Esophagus (tissue), 2 donors: ENCODE results near the gene SLC9A2. TPM values are rescaled to one million over a fixed set of nuclear protein-coding genes. Genes with fewer than 3 reads are reported as not detected.

Experiments
- H3K27ac ChIP-seq, 2 donors: one replicate each; pipeline ENCODE4 v1.5.1; 2013; ENCODE audit warnings: low read depth in 2 of 2, mild to moderate bottlenecking in 2 of 2, inconsistent platforms in 1 of 2, low read length in 1 of 2, moderate library complexity in 1 of 2
- H3K27me3 ChIP-seq, 2 donors: one replicate each; pipeline ENCODE4 v1.6.1; 2013; ENCODE audit warnings: low read length in 2 of 2, control low read depth in 1 of 2, mild to moderate bottlenecking in 1 of 2; ENCODE audit not compliant: insufficient read depth in 2 of 2, control insufficient read depth in 1 of 2
- H3K36me3 ChIP-seq, 2 donors: one replicate each; pipeline ENCODE4 v1.6.1; 2013; ENCODE audit warnings: low read length in 1 of 2; ENCODE audit not compliant: control insufficient read depth in 2 of 2, insufficient read depth in 2 of 2
- H3K4me1 ChIP-seq, 2 donors: one replicate each; pipeline ENCODE4 v1.6.1; 2013; ENCODE audit warnings: low read length in 1 of 2; ENCODE audit not compliant: control insufficient read depth in 2 of 2, insufficient read depth in 2 of 2
- H3K4me3 ChIP-seq, 2 donors: one replicate each; pipeline ENCODE4 v1.5.1; 2013; ENCODE audit warnings: low read length in 2 of 2, mild to moderate bottlenecking in 2 of 2, low read depth in 1 of 2, moderate library complexity in 1 of 2
- H3K9me3 ChIP-seq, 2 donors: one replicate each; pipeline ENCODE4 v1.6.1; 2013; ENCODE audit warnings: mild to moderate bottlenecking in 2 of 2, low read depth in 1 of 2, low read length in 1 of 2, moderate library complexity in 1 of 2; ENCODE audit not compliant: control insufficient read depth in 2 of 2, insufficient read depth in 1 of 2
- WGBS, 2 donors: extraction: QIAGEN DNeasy Blood & Tissue Kit; methylation state at CpG; one replicate each; pipeline ENCODE4 v1.1.7; 2013; 5-methylcytosine and 5-hydroxymethylcytosine counted together
- polyA plus RNA-seq, 2 donors: library from polyadenylated mRNA; stranded (reverse); fragments of 200-250 nt; gene quantifications; one replicate each; pipeline ENCODE4 v1.2.3, GENCODE V29; 2013
- donor health status: healthy with polysubstance abuse.
- donor health status: Bipolar disorder and iron deficiency.

SLC9A2 gene
- polyA plus RNA-seq, 2 donors, result 0.06 to 0.12 TPM

DNA sequence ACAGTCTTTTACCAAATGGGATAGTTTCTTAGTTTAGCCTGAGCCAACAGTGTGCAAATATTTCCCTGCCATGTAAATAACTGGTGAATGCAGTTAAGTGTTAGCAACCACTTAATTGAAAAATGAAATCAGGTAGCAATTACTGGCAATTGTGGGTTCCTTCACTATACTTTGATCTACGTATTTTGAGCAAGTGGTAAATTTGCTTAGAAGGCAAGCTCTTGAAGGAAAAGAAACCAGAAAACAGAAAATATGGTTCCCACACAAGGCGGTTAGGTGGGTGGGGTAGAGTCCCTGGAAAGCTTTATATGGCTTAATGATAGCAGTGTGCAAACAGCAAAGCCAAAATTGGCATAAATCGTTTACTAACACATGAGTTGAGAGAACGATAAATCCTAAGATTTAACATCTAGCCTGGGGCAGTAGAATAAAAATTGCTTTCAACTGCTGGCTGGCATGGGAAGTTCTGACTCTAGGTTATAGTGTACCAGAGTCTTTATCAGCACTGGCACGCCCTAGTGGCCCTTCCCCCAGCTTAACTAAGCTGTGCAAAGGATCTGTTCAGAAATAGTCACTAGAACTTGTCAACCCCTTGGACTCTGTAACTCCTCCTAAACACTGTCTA is 17.0 kb downstream of the SLC9A2 start:
- Histone ChIP-seq H3K4me1 (no peaks in the 10 kb centered on the region), H3K27me3 (no peaks in the 10 kb centered on the region), H3K9me3 (no peaks in the 10 kb centered on the region), H3K36me3 (no peaks in the 10 kb centered on the region), H3K4me3 (no peak overlapping the region), H3K27ac (no peak overlapping the region)
- 45 to 48% methylated on average over 5 of the region's 5 CpGs for WGBS, 2 donors

- H3K27me3 ChIP-seq, result no peaks in the 10 kb centered on the region
- no peaks in the 10 kb centered on the region for H3K36me3 ChIP-seq
- H3K27ac ChIP-seq, result no peak overlapping the region
- H3K9me3 ChIP-seq, result no peaks in the 10 kb centered on the region
- 57 to 63% methylated on average over 4 of the region's 4 CpGs for WGBS, 2 donors
- no peaks in the 10 kb centered on the region for H3K4me1 ChIP-seq
- H3K4me3 ChIP-seq, result no peak overlapping the region
Measured at GRCh38 chr2:102637358-102637757, 18.0 kb downstream of the SLC9A2 start.

DNA sequence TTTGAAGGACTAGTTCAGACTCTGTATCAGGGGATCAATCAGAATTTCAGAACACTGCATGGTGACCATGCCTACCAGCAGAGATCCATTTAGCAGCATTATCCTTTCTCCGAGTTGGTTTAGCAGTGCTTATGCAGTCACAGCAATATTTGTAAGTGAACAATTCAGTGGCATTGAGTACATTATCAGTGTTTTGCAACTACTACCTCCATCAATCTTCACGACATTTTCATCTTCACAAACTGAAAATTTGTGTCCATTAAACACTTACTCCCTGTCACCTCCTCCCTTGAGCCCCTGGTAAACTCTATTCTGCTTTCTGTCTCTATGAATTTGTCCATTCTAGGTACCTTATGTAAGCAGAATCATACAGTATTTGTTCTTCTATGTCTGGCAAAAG is 20.1 kb downstream of the SLC9A2 start:
- H3K4me3 ChIP-seq, result no peak overlapping the region

DNA sequence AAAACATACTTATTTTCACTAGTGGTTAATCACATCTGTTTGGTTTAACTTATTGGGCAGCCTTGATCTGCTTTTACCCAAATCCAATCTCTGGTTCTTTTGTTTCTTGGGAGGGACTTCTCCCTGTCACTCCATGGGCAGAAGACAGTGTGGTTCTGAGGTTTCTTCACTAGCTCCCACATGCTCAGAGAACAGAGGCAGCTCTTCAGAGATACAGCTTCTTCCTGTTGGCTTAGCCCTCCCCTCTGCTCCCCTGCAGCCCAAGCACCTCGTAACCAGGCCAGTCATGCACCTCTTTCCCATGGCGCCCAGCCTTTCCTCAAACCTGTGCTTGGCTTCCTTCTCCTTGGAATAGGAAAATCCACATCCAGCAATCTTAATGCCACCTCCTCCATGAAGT is 32.8 kb downstream of the SLC9A2 start:
- 66 to 77% methylated on average over 2 of the region's 2 CpGs for WGBS, 2 donors
- Histone ChIP-seq H3K4me1 (no peaks in the 10 kb centered on the region), H3K27me3 (no peaks in the 10 kb centered on the region), H3K9me3 (peaks cover 0 to 2% of the 10 kb centered on the region in 2 donors), H3K4me3 (no peak overlapping the region), H3K36me3 (no peaks in the 10 kb centered on the region), H3K27ac (no peak overlapping the region)

More for the DNA sequence above, 20.1 kb downstream of the SLC9A2 start:
- no peaks in the 10 kb centered on the region for H3K27me3 ChIP-seq
- H3K36me3 ChIP-seq, result no peaks in the 10 kb centered on the region
- H3K4me1 ChIP-seq, result no peaks in the 10 kb centered on the region
- no peak overlapping the region for H3K27ac ChIP-seq
- no peaks in the 10 kb centered on the region for H3K9me3 ChIP-seq
- WGBS, 2 donors, result 78 to 80% methylated on average over 2 of the region's 2 CpGs

- Histone ChIP-seq H3K36me3 (no peaks in the 10 kb centered on the region), H3K27me3 (no peaks in the 10 kb centered on the region), H3K27ac (no peak overlapping the region), H3K9me3 (no peaks in the 10 kb centered on the region), H3K4me3 (no peak overlapping the region), H3K4me1 (no peaks in the 10 kb centered on the region)
- 84 to 87% methylated on average over 7 of the region's 7 CpGs for WGBS, 2 donors
Measured at GRCh38 chr2:102657770-102658169, 38.4 kb downstream of the SLC9A2 start.

GRCh38 chr2:102660070-102660469 is 40.7 kb downstream of the SLC9A2 start:
- Histone ChIP-seq H3K27me3 (no peaks in the 10 kb centered on the region), H3K9me3 (no peaks in the 10 kb centered on the region), H3K27ac (no peak overlapping the region), H3K4me1 (no peaks in the 10 kb centered on the region), H3K36me3 (no peaks in the 10 kb centered on the region), H3K4me3 (no peak overlapping the region)
- WGBS, 2 donors, result 77 to 80% methylated on average over 2 of the region's 2 CpGs

DNA sequence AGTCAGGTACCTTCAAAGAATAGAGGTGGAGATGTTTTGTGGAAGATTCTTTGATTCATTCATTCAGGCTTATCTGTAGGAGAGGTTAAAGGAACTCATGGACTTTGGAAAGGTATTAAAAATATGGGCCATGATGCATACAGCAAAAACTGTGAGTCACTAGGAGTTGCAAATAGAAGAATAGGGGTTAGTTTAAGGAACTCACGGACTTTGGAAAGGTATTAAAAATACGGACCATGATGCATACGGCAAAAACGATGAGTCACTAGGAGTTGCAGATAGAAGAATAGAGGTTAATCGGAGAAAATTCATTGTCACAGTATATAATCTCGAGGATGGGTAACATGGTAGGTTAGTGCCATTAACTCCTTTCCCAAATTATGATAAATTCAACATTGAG is 41.2 kb downstream of the SLC9A2 start:
- H3K9me3 ChIP-seq, result no peaks in the 10 kb centered on the region
- H3K27ac ChIP-seq, result no peak overlapping the region
- H3K36me3 ChIP-seq, result no peaks in the 10 kb centered on the region
- no peak overlapping the region for H3K4me3 ChIP-seq
- no peaks in the 10 kb centered on the region for H3K27me3 ChIP-seq
- H3K4me1 ChIP-seq, result no peaks in the 10 kb centered on the region
- 71 to 77% methylated on average over 6 of the region's 6 CpGs for WGBS, 2 donors

GRCh38 chr2:102661846-102662245 is 42.5 kb downstream of the SLC9A2 start:
- no peak overlapping the region for H3K4me3 ChIP-seq
- H3K9me3 ChIP-seq, result no peaks in the 10 kb centered on the region
- no peaks in the 10 kb centered on the region for H3K4me1 ChIP-seq
- no peaks in the 10 kb centered on the region for H3K27me3 ChIP-seq
- H3K27ac ChIP-seq, result no peak overlapping the region
- H3K36me3 ChIP-seq, result no peaks in the 10 kb centered on the region
- WGBS, 2 donors, result 72 to 80% methylated on average over 5 of the region's 5 CpGs

DNA sequence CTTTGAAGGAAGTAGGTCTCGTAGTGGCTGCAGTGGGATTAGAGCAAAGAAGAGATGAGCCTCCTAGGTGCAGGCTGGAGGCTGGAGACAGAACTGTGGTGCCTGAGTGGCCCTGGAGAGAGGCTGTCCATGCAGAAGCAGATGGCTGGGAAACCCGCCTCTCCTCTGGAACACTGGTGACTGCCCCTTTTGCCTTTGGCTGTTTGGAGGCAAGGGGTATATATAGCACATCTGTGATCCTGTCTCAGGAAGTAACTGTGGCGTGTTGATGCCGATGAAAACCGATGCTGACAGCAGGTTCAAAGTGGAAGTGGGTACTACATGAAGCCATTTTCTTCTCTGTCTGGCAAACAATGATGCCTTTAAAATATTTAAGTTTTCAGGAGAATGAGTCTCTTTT is 43.5 kb downstream of the SLC9A2 start:
- Histone ChIP-seq H3K4me3 (no peak overlapping the region), H3K27me3 (no peaks in the 10 kb centered on the region), H3K27ac (no peak overlapping the region), H3K9me3 (no peaks in the 10 kb centered on the region), H3K4me1 (no peaks in the 10 kb centered on the region), H3K36me3 (no peaks in the 10 kb centered on the region)
- 70 to 71% methylated on average over 5 of the region's 5 CpGs for WGBS, 2 donors

GRCh38 chr2:102663381-102663780 is 44.0 kb downstream of the SLC9A2 start:
- Histone ChIP-seq H3K36me3 (no peaks in the 10 kb centered on the region), H3K27me3 (no peaks in the 10 kb centered on the region), H3K9me3 (no peaks in the 10 kb centered on the region), H3K4me3 (no peak overlapping the region), H3K4me1 (no peaks in the 10 kb centered on the region), H3K27ac (no peak overlapping the region)
- WGBS, 2 donors, result 51 to 83% methylated on average over 3 of the region's 3 CpGs
